ENCODE measurements around the gene PTGFRN. TPM values are rescaled to one million over a fixed set of nuclear protein-coding genes. Genes with fewer than 3 reads are reported as not detected.

The PTGFRN gene
- total RNA-seq, 1 experiment from 2014 or later: 60.6 TPM

DNA sequence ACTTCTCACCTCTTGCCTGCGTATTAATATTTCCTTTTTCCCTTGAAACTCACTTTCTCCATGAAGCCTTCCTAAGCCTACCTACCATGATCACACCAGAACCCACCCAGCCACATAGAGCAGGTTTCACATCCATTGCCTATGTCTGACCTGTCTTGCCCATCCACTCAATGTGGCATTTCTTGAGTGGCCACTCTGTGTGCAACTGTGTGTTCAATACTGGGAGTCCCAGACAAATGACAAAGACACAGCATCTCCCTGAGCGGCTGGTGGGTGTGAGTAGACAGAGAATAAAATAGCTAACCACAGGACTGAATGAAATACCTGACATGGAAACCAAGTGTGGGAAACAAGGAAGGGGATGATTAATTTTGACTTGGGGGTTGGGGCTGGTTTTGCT is 3.1 kb downstream of the PTGFRN start:
- POLR2A ChIA-PET: no interaction called here
- TF ChIP-seq EZH2 (IDR thresholded peaks at IDR 0.05): no peak
- TF ChIP-seq SIN3A (IDR thresholded peaks at IDR 0.05; ENCODE audit: low read depth): no peak
- no peak for TF ChIP-seq TCF7L2 (IDR thresholded peaks at IDR 0.05; ENCODE audit: borderline replicate concordance, extremely low read depth, insufficient read depth, insufficient read length)
- TF ChIP-seq SP1 (IDR thresholded peaks at IDR 0.05; ENCODE audit: low read depth): no peak
- no peak for TF ChIP-seq ZNF274 (IDR thresholded peaks at IDR 0.05; ENCODE audit: low read depth, low read length)
- TF ChIP-seq JUND (IDR thresholded peaks at IDR 0.05): no peak
- no peak for TF ChIP-seq ELF1 (IDR thresholded peaks at IDR 0.05; ENCODE audit: borderline replicate concordance, low read depth)
- no peak for TF ChIP-seq POLR2AphosphoS5 (IDR thresholded peaks at IDR 0.05; ENCODE audit: low read depth, low read length)
- TF ChIP-seq EGR1 (IDR thresholded peaks at IDR 0.05; ENCODE audit: low read depth): no peak
- TF ChIP-seq, protein P1, sequence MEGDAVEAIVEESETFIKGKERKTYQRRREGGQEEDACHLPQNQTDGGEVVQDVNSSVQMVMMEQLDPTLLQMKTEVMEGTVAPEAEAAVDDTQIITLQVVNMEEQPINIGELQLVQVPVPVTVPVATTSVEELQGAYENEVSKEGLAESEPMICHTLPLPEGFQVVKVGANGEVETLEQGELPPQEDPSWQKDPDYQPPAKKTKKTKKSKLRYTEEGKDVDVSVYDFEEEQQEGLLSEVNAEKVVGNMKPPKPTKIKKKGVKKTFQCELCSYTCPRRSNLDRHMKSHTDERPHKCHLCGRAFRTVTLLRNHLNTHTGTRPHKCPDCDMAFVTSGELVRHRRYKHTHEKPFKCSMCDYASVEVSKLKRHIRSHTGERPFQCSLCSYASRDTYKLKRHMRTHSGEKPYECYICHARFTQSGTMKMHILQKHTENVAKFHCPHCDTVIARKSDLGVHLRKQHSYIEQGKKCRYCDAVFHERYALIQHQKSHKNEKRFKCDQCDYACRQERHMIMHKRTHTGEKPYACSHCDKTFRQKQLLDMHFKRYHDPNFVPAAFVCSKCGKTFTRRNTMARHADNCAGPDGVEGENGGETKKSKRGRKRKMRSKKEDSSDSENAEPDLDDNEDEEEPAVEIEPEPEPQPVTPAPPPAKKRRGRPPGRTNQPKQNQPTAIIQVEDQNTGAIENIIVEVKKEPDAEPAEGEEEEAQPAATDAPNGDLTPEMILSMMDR (IDR thresholded peaks at IDR 0.05 in 2 of 3, conservative IDR thresholded peaks at IDR 0.05 in 1 of 3; ENCODE audit: borderline replicate concordance in 1 of 3, insufficient read depth in 1 of 3, low read depth in 2 of 3, low read length in 2 of 3): no peak
- no peak for TF ChIP-seq EZH2phosphoT487 (IDR thresholded peaks at IDR 0.05; ENCODE audit: borderline replicate concordance)
- no peak for TF ChIP-seq POLR2A (IDR thresholded peaks at IDR 0.05; ENCODE audit: borderline replicate concordance, extremely low read depth, insufficient read depth, insufficient read length)
- TF ChIP-seq SRF (IDR thresholded peaks at IDR 0.05; ENCODE audit: low read depth): no peak
- TF ChIP-seq, protein P2, sequence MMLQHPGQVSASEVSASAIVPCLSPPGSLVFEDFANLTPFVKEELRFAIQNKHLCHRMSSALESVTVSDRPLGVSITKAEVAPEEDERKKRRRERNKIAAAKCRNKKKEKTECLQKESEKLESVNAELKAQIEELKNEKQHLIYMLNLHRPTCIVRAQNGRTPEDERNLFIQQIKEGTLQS (IDR thresholded peaks at IDR 0.05): no peak
- TF ChIP-seq, protein P3, sequence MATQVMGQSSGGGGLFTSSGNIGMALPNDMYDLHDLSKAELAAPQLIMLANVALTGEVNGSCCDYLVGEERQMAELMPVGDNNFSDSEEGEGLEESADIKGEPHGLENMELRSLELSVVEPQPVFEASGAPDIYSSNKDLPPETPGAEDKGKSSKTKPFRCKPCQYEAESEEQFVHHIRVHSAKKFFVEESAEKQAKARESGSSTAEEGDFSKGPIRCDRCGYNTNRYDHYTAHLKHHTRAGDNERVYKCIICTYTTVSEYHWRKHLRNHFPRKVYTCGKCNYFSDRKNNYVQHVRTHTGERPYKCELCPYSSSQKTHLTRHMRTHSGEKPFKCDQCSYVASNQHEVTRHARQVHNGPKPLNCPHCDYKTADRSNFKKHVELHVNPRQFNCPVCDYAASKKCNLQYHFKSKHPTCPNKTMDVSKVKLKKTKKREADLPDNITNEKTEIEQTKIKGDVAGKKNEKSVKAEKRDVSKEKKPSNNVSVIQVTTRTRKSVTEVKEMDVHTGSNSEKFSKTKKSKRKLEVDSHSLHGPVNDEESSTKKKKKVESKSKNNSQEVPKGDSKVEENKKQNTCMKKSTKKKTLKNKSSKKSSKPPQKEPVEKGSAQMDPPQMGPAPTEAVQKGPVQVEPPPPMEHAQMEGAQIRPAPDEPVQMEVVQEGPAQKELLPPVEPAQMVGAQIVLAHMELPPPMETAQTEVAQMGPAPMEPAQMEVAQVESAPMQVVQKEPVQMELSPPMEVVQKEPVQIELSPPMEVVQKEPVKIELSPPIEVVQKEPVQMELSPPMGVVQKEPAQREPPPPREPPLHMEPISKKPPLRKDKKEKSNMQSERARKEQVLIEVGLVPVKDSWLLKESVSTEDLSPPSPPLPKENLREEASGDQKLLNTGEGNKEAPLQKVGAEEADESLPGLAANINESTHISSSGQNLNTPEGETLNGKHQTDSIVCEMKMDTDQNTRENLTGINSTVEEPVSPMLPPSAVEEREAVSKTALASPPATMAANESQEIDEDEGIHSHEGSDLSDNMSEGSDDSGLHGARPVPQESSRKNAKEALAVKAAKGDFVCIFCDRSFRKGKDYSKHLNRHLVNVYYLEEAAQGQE (IDR thresholded peaks at IDR 0.05; ENCODE audit: low read depth): no peak
- TF ChIP-seq ZFX (IDR thresholded peaks at IDR 0.05): no peak
- TF ChIP-seq RAD21 (IDR thresholded peaks at IDR 0.05; ENCODE audit: low read depth): no peak
- no peak for TF ChIP-seq CBX3 (IDR thresholded peaks at IDR 0.05; ENCODE audit: low read depth)
- no peaks in the 10 kb centered on the region for H3K27me3 ChIP-seq (ENCODE audit: insufficient read depth, low read length)
- no peak for ATAC-seq
- no peak for DNase-seq (ENCODE audit: low read depth, low spot score)
- H3K4me2 ChIP-seq (ENCODE audit: low read length): no peak overlapping the region
- BruUV-seq (replicated peaks): no TSS peak
- H3K9me3 ChIP-seq (ENCODE audit: control insufficient read depth in 1 of 2, insufficient read depth in 1 of 2, low read depth in 1 of 2, low read length in 2 of 2): no peaks in the 10 kb centered on the region
- no peak overlapping the region for H3K4me3 ChIP-seq (replicated peaks in 1 of 2; ENCODE audit: low read depth in 1 of 2, low read length in 2 of 2)
- CTCF ChIA-PET: no interaction called here
- H3K9ac ChIP-seq (ENCODE audit: low read length): no peak overlapping the region
- RAD21 ChIA-PET (ENCODE audit: low non-redundant PET in 1 of 2, low total read pairs in 2 of 2, uncharacterized antibody in 2 of 2, unreplicated experiment in 2 of 2): no interaction called here
- no peaks in the 10 kb centered on the region for H4K20me1 ChIP-seq (ENCODE audit: insufficient read depth)
- intact Hi-C loops (cut with micrococcal nuclease): no loop called here
- no peak overlapping the region for H3K27ac ChIP-seq (ENCODE audit: low read depth, low read length)
- H3K79me2 ChIP-seq (ENCODE audit: insufficient read depth, low read length): peaks cover 68% of the 10 kb centered on the region
- no peaks in the 10 kb centered on the region for H3K36me3 ChIP-seq (ENCODE audit: control insufficient read depth in 1 of 2, insufficient read depth in 2 of 2, low read length in 2 of 2)
- no peaks in the 10 kb centered on the region for H3K9me2 ChIP-seq (ENCODE audit: insufficient read depth)
- H2AFZ ChIP-seq (ENCODE audit: low read depth, low read length, poor library complexity, severe bottlenecking): no peak overlapping the region
- H3K4me1 ChIP-seq (ENCODE audit: control insufficient read depth in 1 of 2, insufficient read depth in 2 of 2, low read length in 2 of 2): peaks cover 5 to 19% of the 10 kb centered on the region in 2 experiments; a peak in 3 of 4 replicates

Data from HCT116 (cell line).